Ovary (tissue), 9 donors: ENCODE data around the gene DIP2C. TPM values are rescaled to one million over a fixed set of nuclear protein-coding genes. Genes with fewer than 3 reads are reported as not detected.

Source experiments
- DNase-seq, 5 donors: peaks; one replicate each; pipeline ENCODE4 v3.0.0-alpha.2; 2019 to 2020
- H3K27ac ChIP-seq, 2 donors: fragments of 200-600 bp; one replicate each; pipeline versions ENCODE4 v1.5.1 to v1.8.0; 2019 to 2022
- H3K27me3 ChIP-seq: fragments of 200-600 bp; one replicate; pipeline ENCODE4 v1.8.0; 2022
- H3K36me3 ChIP-seq: fragments of 200-600 bp; sonication (generic); one replicate; pipeline ENCODE4 v1.5.1; 2019
- H3K4me1 ChIP-seq: one replicate; pipeline ENCODE4 v1.8.1; 2013; ENCODE audit warnings: mild to moderate bottlenecking, moderate library complexity; ENCODE audit not compliant: insufficient read depth
- H3K4me3 ChIP-seq: fragments of 200-600 bp; sonication (generic); one replicate; pipeline ENCODE4 v1.5.1; 2017
- H3K9me3 ChIP-seq, 2 donors: fragments of 200-600 bp in 1 of 2; sonication (generic) in 1 of 2; one replicate each; pipeline versions ENCODE4 v1.5.1 to v1.8.1; 2013 to 2019; ENCODE audit warnings: mild to moderate bottlenecking in 1 of 2, moderate library complexity in 1 of 2
- EP300 ChIP-seq: sonication (generic); formaldehyde crosslinking; IDR thresholded peaks from one replicate; pipeline ENCODE4 v1.6.1; 2017; ENCODE audit warnings: antibody characterized with exemption
- POLR2A ChIP-seq: fragments of 450-650 bp; IDR thresholded peaks from one replicate; pipeline ENCODE4 v1.6.1; 2017; ENCODE audit warnings: antibody characterized with exemption, mild to moderate bottlenecking, moderate library complexity
- WGBS, 3 donors: extraction: QIAGEN DNeasy Blood & Tissue Kit in 1 of 3; methylation state at CpG; one replicate each; pipeline versions ENCODE4 v1.1.5 to v1.1.7; 2013 to 2017; 5-methylcytosine and 5-hydroxymethylcytosine counted together
- intact Hi-C, 4 donors: fragments of 100-400 bp; cut with DNase I; formaldehyde crosslinking; loops; one replicate each; pipeline versions ENCODE4 v1.11.0 to v1.15.1; 2022 to 2023
- polyA plus RNA-seq, 2 donors: library from polyadenylated mRNA; stranded (reverse); fragments of 200-250 nt in 1 of 2; fragments of 350-450 nt in 1 of 2; fragmentation: Illumina TruSeq in 1 of 2; extraction: RNeasy Lipid Tissue Mini Kit (QIAGEN cat#74804) in 1 of 2; gene quantifications; one replicate each; pipeline ENCODE4 v1.2.3, GENCODE V29; 2013 to 2014
- total RNA-seq, 7 donors: library from RNA; depleted of rRNA in 2 of 7; stranded (reverse); fragments of >200 nt in 2 of 7; fragmentation: NEBNext Ultra II Directional in 3 of 7; extraction: Animal tissue kit (Norgen Biotek cat#: 25700) in 3 of 7; gene quantifications; one replicate each; pipeline versions ENCODE4 v1.1.0 to v1.2.4, GENCODE V29; 2016 to 2023
- TF ChIP-seq, protein P1 (sequence below), 3 donors: fragments of 450-650 bp in 2 of 3; fragments of 200-600 bp in 1 of 3; IDR thresholded peaks; one replicate each; pipeline versions ENCODE4 v1.5.1 to v1.8.0; 2016 to 2022; ENCODE audit warnings: antibody characterized with exemption in 3 of 3, mild to moderate bottlenecking in 1 of 3
- donor health status: DM: no; HTN: no; CAD: no; lungs with moderate emphysema.
- donor health status: DM: no; HTN: no; CAD: no.
- donor health status: Bipolar disorder and iron deficiency.
- donor health status: DM: yes; HTN: yes; CAD: no.
- donor health status: DM: no; HTN: no; CAD: no.
- donor health status: DM: yes; HTN: yes; CAD: no.

The DIP2C gene
- total and polyA plus RNA-seq, 9 donors: 10.1 to 29.4 (median 22.2) TPM

DNA sequence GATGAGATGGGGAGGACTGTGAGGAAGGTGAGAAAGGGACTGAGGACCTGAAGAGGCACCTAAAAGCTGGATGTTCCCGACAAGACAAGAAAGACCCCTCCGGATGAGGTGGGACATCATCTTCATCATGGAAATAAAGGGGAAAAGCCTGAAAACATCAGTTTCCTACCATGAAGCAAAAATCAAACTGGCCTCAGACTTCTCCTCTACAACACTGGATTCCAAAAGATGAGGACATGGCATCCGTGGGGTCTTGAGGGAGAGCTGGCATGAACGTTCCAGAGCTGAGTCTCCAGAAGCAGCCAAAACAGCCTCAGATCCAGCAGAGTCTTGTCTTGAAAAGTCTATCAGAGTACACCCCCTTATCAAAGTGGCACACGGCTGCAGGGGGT lies 44.5 kb downstream of the DIP2C start:
- TF ChIP-seq EP300 (no peak), POLR2A (no peak)
- TF ChIP-seq, protein P1, sequence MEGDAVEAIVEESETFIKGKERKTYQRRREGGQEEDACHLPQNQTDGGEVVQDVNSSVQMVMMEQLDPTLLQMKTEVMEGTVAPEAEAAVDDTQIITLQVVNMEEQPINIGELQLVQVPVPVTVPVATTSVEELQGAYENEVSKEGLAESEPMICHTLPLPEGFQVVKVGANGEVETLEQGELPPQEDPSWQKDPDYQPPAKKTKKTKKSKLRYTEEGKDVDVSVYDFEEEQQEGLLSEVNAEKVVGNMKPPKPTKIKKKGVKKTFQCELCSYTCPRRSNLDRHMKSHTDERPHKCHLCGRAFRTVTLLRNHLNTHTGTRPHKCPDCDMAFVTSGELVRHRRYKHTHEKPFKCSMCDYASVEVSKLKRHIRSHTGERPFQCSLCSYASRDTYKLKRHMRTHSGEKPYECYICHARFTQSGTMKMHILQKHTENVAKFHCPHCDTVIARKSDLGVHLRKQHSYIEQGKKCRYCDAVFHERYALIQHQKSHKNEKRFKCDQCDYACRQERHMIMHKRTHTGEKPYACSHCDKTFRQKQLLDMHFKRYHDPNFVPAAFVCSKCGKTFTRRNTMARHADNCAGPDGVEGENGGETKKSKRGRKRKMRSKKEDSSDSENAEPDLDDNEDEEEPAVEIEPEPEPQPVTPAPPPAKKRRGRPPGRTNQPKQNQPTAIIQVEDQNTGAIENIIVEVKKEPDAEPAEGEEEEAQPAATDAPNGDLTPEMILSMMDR (IDR thresholded peaks at IDR 0.05): no peak
- DNase-seq: no peak
- Histone ChIP-seq H3K27me3 (no peaks in the 10 kb centered on the region), H3K4me1 (peaks cover 3% of the 10 kb centered on the region), H3K27ac (no peak overlapping the region), H3K9me3 (peaks cover 0 to 4% of the 10 kb centered on the region in 2 donors), H3K36me3 (no peaks in the 10 kb centered on the region), H3K4me3 (no peak overlapping the region)
- intact Hi-C loops: no loop called here
- 87 to 99% (median 95%) methylated on average over 5 of the region's 5 CpGs for WGBS, 3 donors

DNA sequence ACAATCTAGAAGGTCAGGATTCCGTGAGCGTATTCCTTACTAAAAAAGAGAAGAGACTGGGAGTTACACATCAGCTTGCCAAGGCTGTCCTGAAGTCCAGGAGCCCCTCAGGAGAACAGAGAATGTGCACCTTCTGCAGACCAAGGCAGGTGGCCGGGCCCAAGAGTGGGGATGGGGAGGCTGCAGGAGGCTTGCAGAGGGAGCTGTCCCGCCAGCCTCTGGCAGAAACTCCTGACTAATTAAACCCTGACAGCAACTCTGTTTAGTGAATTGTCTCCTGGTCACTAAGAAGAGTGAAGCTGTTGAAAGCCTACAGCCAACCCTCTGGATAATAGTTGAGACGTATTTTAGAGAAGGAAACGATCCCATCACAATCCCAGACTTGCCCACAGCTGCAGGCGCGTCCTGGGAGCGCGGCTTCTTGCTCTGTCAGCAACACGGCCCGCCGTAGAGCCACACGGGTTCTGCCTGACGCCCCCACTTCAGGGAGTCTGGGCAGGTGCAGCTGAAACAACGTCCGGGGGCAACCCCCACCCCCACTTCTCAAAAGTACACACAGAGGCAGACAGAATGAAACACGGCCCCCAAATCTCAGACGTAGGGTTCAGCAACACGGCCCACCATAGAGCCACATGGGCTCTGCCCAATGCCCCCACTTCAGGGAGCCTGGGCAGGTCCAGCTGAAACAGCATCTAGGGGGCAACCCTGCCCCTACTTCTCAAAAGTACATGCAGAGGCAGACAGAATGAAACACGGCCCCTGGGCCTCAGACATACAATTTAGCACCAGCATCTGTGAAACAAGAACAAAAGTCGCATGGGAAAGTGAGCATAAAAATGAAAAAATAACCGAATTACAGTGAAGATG lies 45.2 kb downstream of the DIP2C start:
- Histone ChIP-seq H3K4me1 (no peaks in the 10 kb centered on the region), H3K27me3 (no peaks in the 10 kb centered on the region), H3K9me3 (peaks cover 0 to 4% of the 10 kb centered on the region in 2 donors), H3K27ac (no peak overlapping the region), H3K4me3 (no peak overlapping the region), H3K36me3 (no peaks in the 10 kb centered on the region)
- 86 to 89% (median 88%) methylated on average over 19 to 23 of the region's 23 CpGs for WGBS, 3 donors
- TF ChIP-seq POLR2A (no peak), EP300 (no peak)
- TF ChIP-seq, protein P1 (IDR thresholded peaks at IDR 0.05): no peak
- DNase-seq: peak in 1 of 5 donors; percentile 25
- intact Hi-C loops: no loop called here

DNA sequence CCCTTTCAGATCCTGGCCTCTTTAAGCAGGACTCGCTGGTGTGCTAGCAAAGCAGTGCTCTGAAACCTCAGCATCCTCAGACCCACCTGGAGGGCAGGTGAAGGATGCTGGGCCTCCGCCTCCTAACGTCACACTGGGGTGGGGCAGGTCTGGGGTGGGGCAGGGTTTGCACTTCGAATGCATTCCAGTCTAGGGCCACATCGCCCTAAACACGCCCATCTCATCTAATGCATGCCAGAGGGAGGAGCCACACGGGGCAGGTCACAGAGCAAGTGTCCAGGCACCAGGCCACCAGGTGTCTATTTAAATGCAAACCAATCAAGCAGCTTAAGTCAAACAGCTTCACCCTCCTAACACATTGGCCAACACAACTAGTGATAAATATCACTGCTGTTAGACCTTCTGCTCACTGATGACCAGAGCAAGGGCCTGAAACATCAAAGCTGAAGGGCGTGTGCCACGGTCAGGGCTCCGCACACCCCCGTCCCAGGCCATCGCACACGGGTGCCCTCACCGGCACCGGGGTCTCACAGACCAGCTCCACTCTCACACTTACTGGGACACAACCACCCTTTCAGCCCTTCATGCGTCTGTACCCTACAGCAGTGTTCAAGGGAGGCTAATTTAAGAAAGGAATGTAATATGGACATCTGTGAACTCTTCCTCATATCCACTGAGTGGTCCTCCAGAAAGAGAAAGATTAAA lies 47.1 kb downstream of the DIP2C start:
- no peaks in the 10 kb centered on the region for H3K4me1 ChIP-seq
- peak in 1 of 5 donors; percentile 22 for DNase-seq
- WGBS, 3 donors: 90 to 93% (median 92%) methylated on average over 16 of the region's 16 CpGs

More for the DNA sequence above, 47.1 kb downstream of the DIP2C start:
- Histone ChIP-seq H3K9me3 (peaks cover 0 to 4% of the 10 kb centered on the region in 2 donors), H3K27ac (no peak overlapping the region), H3K27me3 (no peaks in the 10 kb centered on the region), H3K4me3 (no peak overlapping the region), H3K36me3 (no peaks in the 10 kb centered on the region)
- intact Hi-C loops: no loop called here
- TF ChIP-seq EP300 (no peak), POLR2A (no peak)
- TF ChIP-seq, protein P1 (IDR thresholded peaks at IDR 0.05): no peak
